H9 (cell line): ENCODE data around the gene FBN2. TPM values are rescaled to one million over a fixed set of nuclear protein-coding genes. Genes with fewer than 3 reads are reported as not detected.

Experiments used
- DNase-seq: peaks from one replicate; pipeline ENCODE4 v3.0.0-alpha.2; 2017
- H2AFZ ChIP-seq: one replicate; pipeline ENCODE4 v1.6.1; 2013; ENCODE audit warnings: mild to moderate bottlenecking, low read length, control low read depth, moderate library complexity
- H2AK5ac ChIP-seq: 2 replicates; pipeline ENCODE4 v1.6.1; 2013; ENCODE audit warnings: low read length, control low read depth, mixed read lengths; ENCODE audit not compliant: insufficient read length
- H2BK120ac ChIP-seq: one replicate; pipeline ENCODE4 v1.6.1; 2013; ENCODE audit warnings: low read depth, mild to moderate bottlenecking, low read length, control low read depth, inconsistent platforms; ENCODE audit not compliant: poor library complexity, severe bottlenecking
- H2BK12ac ChIP-seq: 2 replicates; pipeline ENCODE4 v1.6.1; 2013; ENCODE audit warnings: low read length, control low read depth, mixed read lengths, low read depth; ENCODE audit not compliant: insufficient read length
- H2BK15ac ChIP-seq: 2 replicates; pipeline ENCODE4 v1.6.1; 2013; ENCODE audit warnings: low read depth, low read length, control low read depth
- H2BK20ac ChIP-seq: one replicate; pipeline ENCODE4 v1.6.1; 2013; ENCODE audit warnings: low read depth, mild to moderate bottlenecking, low read length, control low read depth, inconsistent platforms; ENCODE audit not compliant: poor library complexity, severe bottlenecking
- H2BK5ac ChIP-seq: 2 replicates; pipeline ENCODE4 v1.6.1; 2013; ENCODE audit warnings: low read length, control low read depth, mixed read lengths; ENCODE audit not compliant: insufficient read length
- H3K14ac ChIP-seq: 2 replicates; pipeline ENCODE4 v1.6.1; 2013; ENCODE audit warnings: low read length, control low read depth; ENCODE audit not compliant: insufficient read depth
- H3K18ac ChIP-seq: 2 replicates; pipeline ENCODE4 v1.6.1; 2013; ENCODE audit warnings: low read depth, mild to moderate bottlenecking, mixed read lengths, low read length, control low read depth; ENCODE audit not compliant: insufficient read length
- H3K23ac ChIP-seq: 2 replicates; pipeline ENCODE4 v1.6.1; 2013; ENCODE audit warnings: low read length, control low read depth, mixed read lengths, low read depth; ENCODE audit not compliant: insufficient read length
- H3K23me2 ChIP-seq: 2 replicates; pipeline ENCODE4 v1.6.1; 2013; ENCODE audit warnings: low read depth, mild to moderate bottlenecking, mixed read lengths, low read length, control low read depth; ENCODE audit not compliant: insufficient read length, poor library complexity, severe bottlenecking
- H3K27ac ChIP-seq: 2 replicates; pipeline ENCODE4 v1.5.1; 2013; ENCODE audit warnings: low read length, control low read depth, mixed read lengths, low read depth; ENCODE audit not compliant: insufficient read length
- H3K27me3 ChIP-seq: 2 replicates; pipeline ENCODE4 v1.6.1; 2013; ENCODE audit warnings: low read length, control low read depth, inconsistent platforms; ENCODE audit not compliant: insufficient read depth
- H3K4ac ChIP-seq: 2 replicates; pipeline ENCODE4 v1.6.1; 2013; ENCODE audit warnings: low read depth, mild to moderate bottlenecking, control low read depth, inconsistent platforms, low read length, moderate library complexity
- H3K4me1 ChIP-seq: 2 replicates; pipeline ENCODE4 v1.6.1; 2013; ENCODE audit warnings: low read length, control low read depth, inconsistent platforms; ENCODE audit not compliant: insufficient read depth
- H3K4me2 ChIP-seq: 2 replicates; pipeline ENCODE4 v1.6.1; 2013; ENCODE audit warnings: low read length, control low read depth, mixed read lengths; ENCODE audit not compliant: insufficient read length, insufficient read depth
- H3K56ac ChIP-seq: 2 replicates; pipeline ENCODE4 v1.6.1; 2013; ENCODE audit warnings: low read depth, mild to moderate bottlenecking, mixed read lengths, low read length, control low read depth; ENCODE audit not compliant: insufficient read length
- H3K79me1 ChIP-seq: 2 replicates; pipeline ENCODE4 v1.6.1; 2013; ENCODE audit warnings: low read depth, mild to moderate bottlenecking, moderate library complexity, low read length, control low read depth, inconsistent platforms; ENCODE audit not compliant: insufficient read depth, poor library complexity, severe bottlenecking
- H3K79me2 ChIP-seq: 2 replicates; pipeline ENCODE4 v1.6.1; 2013; ENCODE audit warnings: low read length, control low read depth, inconsistent platforms; ENCODE audit not compliant: insufficient read depth
- H3K9ac ChIP-seq: 2 replicates; pipeline ENCODE4 v1.6.1; 2013; ENCODE audit warnings: low read length, control low read depth, mixed read lengths; ENCODE audit not compliant: insufficient read length; ENCODE audit errors: extremely low read depth
- H3K9me3 ChIP-seq: one replicate; pipeline ENCODE4 v1.6.1; 2013; ENCODE audit warnings: low read depth, low read length, inconsistent platforms; ENCODE audit not compliant: control insufficient read depth
- H3T11ph ChIP-seq: one replicate; pipeline ENCODE4 v1.6.1; 2013; ENCODE audit warnings: mild to moderate bottlenecking, low read length, control low read depth, inconsistent platforms
- H4K20me1 ChIP-seq: one replicate; pipeline ENCODE4 v1.6.1; 2013; ENCODE audit not compliant: control insufficient read depth, insufficient read length, insufficient read depth
- H4K5ac ChIP-seq: 2 replicates; pipeline ENCODE4 v1.6.1; 2013; ENCODE audit warnings: low read depth, mild to moderate bottlenecking, mixed read lengths, low read length, control low read depth; ENCODE audit not compliant: insufficient read length
- H4K8ac ChIP-seq: replicated peaks from 2 replicates; pipeline ENCODE4 v1.6.1; 2013; ENCODE audit warnings: low read length, control low read depth, mixed read lengths, low read depth; ENCODE audit not compliant: insufficient read length
- H4K91ac ChIP-seq: 2 replicates; pipeline ENCODE4 v1.6.1; 2013; ENCODE audit warnings: low read depth, mild to moderate bottlenecking, moderate library complexity, mixed read lengths, low read length, control low read depth; ENCODE audit not compliant: insufficient read length
- H3K27ac Mint-ChIP-seq, 3 experiments: 2 replicates in 2 of 3; 3 replicates in 1 of 3; pipeline ENCODE4 v1.8.0; 2020 to 2021; ENCODE audit warnings: mixed read lengths in 3 of 3, mild to moderate bottlenecking in 1 of 3, moderate library complexity in 1 of 3
- H3K27me3 Mint-ChIP-seq: 2 replicates; pipeline ENCODE4 v1.8.0; 2021; ENCODE audit warnings: low read depth, mild to moderate bottlenecking, moderate library complexity, mixed read lengths
- H3K36me3 Mint-ChIP-seq, 3 experiments: 2 replicates in 2 of 3; 3 replicates in 1 of 3; pipeline ENCODE4 v1.8.0; 2020 to 2021; ENCODE audit warnings: low read depth in 3 of 3, mixed read lengths in 3 of 3; ENCODE audit not compliant: insufficient read depth in 1 of 3
- H3K4me1 Mint-ChIP-seq, 2 experiments: 2 replicates each; pipeline ENCODE4 v1.8.0; 2020; ENCODE audit warnings: mixed read lengths in 2 of 2
- H3K4me3 Mint-ChIP-seq, 2 experiments: 2 replicates in 1 of 2; 3 replicates in 1 of 2; pipeline ENCODE4 v1.8.0; 2020 to 2021; ENCODE audit warnings: mild to moderate bottlenecking in 2 of 2, mixed read lengths in 2 of 2, moderate library complexity in 1 of 2
- H3K9me3 Mint-ChIP-seq, 2 experiments: 2 replicates in 1 of 2; 3 replicates in 1 of 2; pipeline ENCODE4 v1.8.0; 2020; ENCODE audit warnings: mild to moderate bottlenecking in 2 of 2, mixed read lengths in 2 of 2, moderate library complexity in 1 of 2
- CTCF ChIP-seq: fragments of 200-600 bp; sonication (generic); conservative IDR thresholded peaks from 3 replicates; pipeline ENCODE4 v1.8.0; 2021; ENCODE audit warnings: antibody characterized with exemption, mild to moderate bottlenecking
- WGBS: extraction: QIAGEN DNeasy Blood & Tissue Kit; methylation state at CpG from one replicate; pipeline ENCODE4 v1.1.7; 2013; ENCODE audit warnings: missing lambda C conversion rate, low lambda C conversion rate, mixed read lengths; ENCODE audit not compliant: insufficient read length; ENCODE audit errors: extremely low coverage; 5-methylcytosine and 5-hydroxymethylcytosine counted together
- total RNA-seq: library from RNA; stranded (reverse); gene quantifications from 2 replicates; pipeline ENCODE4 v1.2.1, GENCODE V29; 2021

The FBN2 gene
- total RNA-seq, 1 experiment from 2014 or later, result 8.3 TPM

- Histone ChIP-seq H3K23me2 (peaks cover 29% of the 10 kb centered on the region), H4K8ac (no peak overlapping the region), H3K27me3 (peaks cover 8% of the 10 kb centered on the region; the same call in 1 of the 2 replicates), H2AK5ac (no peak overlapping the region), H3K27ac (no peak overlapping the region), H3K18ac (no peak overlapping the region), H3K23ac (no peak overlapping the region), H3K79me1 (no peaks in the 10 kb centered on the region), H3T11ph (no peak overlapping the region), H2AFZ (no peak overlapping the region), H3K79me2 (no peaks in the 10 kb centered on the region), H3K4ac (no peak overlapping the region), H2BK5ac (no peak overlapping the region), H3K9ac (no peak overlapping the region), H2BK20ac (no peak overlapping the region), H4K5ac (no peak overlapping the region), H2BK15ac (no peak overlapping the region), H3K14ac (no peak overlapping the region), H3K4me2 (no peak overlapping the region), H2BK120ac (no peak overlapping the region), H3K56ac (no peak overlapping the region), H3K4me1 (no peaks in the 10 kb centered on the region), H2BK12ac (no peak overlapping the region), H4K20me1 (no peaks in the 10 kb centered on the region), H4K91ac (no peak overlapping the region), H3K9me3 (no peaks in the 10 kb centered on the region)
- Mint-ChIP-seq H3K27me3 (peaks cover 64% of the 10 kb centered on the region), H3K4me3 (no peak overlapping the region), H3K9me3 (peaks cover 16 to 19% of the 10 kb centered on the region in 2 experiments), H3K27ac (no peak overlapping the region), H3K36me3 (peaks cover 0 to 13% (median under 1%) of the 10 kb centered on the region in 3 experiments; a peak in 3 of 7 replicates), H3K4me1 (peaks cover 7 to 10% of the 10 kb centered on the region in 2 experiments)
- DNase-seq, result no peak
- no peak for TF ChIP-seq CTCF
- no CpG with 5 or more reads among the region's 3 CpGs for WGBS
These were observed 3.3 kb upstream of the FBN2 start for GRCh38 chr5:128541385-128541784.
